Breast epithelium (tissue), 3 donors: ENCODE measurements around the gene PDK2.

Experiments
- POLR2A ChIP-seq: fragments of 450-650 bp; IDR thresholded peaks from one replicate; pipeline ENCODE4 v1.6.1; 2016; ENCODE audit warnings: antibody characterized with exemption, mild to moderate bottlenecking, moderate library complexity
- POLR2AphosphoS5 ChIP-seq, 3 donors: sonication (generic); formaldehyde crosslinking; IDR thresholded peaks; one replicate each; pipeline ENCODE4 v1.6.1; 2017; ENCODE audit warnings: antibody characterized with exemption in 3 of 3

GRCh38 chr17:50096758-50097157, 1.6 kb downstream of the PDK2 start:
- no peak for TF ChIP-seq POLR2A
- no peak for TF ChIP-seq POLR2AphosphoS5 (IDR thresholded peaks at IDR 0.05)
